HG03097 (cell line): ENCODE results near the gene STRA8.
A peak's percentile ranks its signal among the peaks of the same experiment; 100 is the strongest.
"Not testable (repeated sequence)": the region's sequence is repeated elsewhere in the genome, so short reads cannot be mapped to it uniquely, and the experiment has no call there.

Source experiments
- ATAC-seq: cut with Tn5 transposase; IDR thresholded peaks from one replicate; pipeline ENCODE4 v1.9.1; 2021; ENCODE audit not compliant: unreplicated experiment, low FRiP score

STRA8 gene

DNA sequence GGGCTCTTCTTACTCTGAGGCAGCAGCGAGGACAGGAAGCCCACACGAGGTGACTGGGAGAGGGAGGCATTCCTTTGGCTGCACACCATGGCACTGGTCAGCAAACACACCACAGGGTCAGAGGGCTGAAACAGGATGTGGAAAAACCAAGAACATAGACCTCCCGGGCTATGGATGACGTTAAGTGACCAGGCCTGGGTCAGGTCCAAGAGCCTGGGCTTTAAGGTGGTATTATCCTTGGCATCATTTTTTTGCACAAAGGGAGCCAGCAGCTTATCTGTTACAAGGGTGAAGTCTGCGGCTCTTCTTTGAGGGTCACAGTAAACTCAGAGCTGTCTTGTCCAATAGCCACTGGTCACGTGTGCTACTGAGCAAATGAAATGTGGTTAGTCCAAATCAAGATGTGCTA, 29.3 kb upstream of the STRA8 start:
- no peak for ATAC-seq

DNA sequence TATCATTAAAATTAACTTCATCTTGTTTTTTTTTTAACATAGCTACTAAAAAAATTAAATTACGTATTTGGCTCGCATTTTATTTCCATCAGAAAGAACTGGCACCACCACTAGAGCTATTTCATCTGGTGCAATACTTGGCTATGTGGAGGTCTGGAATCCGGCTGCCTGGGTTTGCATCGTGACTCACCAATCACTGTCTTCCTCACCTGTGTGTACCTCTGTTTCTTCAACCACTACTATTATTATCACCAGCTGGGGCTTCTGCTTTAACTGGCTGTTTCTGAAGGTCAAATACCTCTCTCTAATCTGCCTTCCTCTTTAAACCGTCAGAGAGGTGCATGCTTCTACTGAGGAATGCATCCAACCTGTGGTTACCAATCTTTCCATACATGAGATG, 28.8 kb upstream of the STRA8 start:
- no peak for ATAC-seq

DNA sequence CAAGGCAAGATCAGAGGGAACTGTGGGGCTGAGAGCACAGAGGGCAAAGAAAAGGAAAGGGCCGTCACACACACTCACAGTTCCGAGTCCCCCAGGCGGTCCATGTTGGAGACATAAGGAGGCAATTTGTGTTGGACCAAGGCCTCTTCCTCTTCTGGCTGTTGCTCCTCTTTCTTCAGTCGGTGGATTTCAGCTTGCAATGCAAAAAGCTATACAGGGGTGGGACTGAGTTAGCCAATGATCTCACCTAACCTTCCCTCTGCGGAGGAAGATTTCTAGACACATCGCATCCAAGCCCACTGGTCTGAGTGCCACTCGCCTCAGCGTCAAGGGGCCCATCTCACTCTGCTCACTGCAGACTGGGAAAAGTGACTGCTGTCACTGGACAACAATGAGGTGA, 27.8 kb upstream of the STRA8 start:
- no peak for ATAC-seq

GRCh38 chr7:135206941-135207391, 26.7 kb upstream of the STRA8 start:
- ATAC-seq, result no peak

DNA sequence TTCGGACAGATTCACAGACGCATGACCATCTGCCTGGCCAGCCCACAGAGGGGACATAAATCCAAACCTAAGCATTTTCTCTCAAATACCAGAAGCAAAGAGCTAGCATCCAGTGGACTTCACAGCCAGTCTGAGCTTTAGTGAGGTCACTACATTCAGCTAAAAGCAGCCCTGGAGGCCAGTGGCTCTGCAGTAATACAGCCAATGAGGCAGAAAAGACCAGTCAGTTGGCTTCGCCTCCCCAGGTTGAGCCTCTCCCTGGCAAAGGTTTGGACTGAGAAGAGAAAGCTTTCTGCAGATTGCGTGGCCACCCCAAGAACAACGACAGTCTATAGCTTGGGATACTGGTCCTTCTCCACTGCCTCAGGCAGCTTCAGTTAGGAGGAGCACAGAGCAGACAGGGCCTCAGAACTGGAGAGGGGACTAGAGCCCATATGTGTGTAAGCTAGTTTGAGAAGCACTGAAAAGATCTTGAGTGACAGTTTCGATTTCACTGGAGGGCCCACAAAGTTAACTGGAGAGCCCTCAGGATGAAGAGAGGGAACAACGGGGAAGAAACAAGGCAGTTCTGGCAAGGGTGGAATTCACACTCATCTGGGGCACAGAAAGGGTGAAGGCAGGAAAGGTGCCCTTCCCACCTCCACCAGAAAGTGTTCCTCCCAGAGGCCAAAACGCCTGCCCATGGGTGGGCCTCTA, 26.1 kb upstream of the STRA8 start:
- no peak for ATAC-seq

DNA sequence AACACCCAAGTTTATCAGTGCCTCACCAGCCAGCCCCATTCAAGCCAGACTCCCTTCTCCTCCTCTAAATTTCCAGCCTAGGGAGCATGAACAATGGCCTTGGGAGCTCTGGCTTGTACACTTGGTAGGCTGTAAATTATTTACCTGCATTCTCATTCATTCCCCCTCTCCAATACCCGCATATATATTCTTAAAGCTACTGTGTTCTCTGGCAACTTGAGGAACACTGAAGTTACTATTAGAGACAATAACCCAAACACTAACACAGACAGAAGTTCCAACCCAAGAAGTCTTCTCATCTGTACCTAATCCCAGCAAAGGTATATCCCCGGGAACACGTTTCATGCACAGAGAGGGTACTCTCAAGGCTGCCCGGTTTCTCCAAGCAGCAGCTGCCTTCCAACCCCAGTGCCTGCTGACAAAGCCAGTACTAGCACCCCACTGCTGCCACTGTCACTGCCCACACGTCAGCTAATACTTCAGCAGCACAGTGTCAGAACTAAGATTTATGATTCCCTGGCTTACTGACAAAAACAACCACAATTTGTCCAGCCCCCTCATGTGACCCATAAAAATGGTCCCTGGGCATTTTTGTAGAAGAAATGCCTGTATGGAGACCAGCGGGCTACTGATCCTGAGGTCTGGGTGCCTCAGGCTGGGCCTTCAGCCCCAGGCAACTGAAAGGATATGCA, 25.4 kb upstream of the STRA8 start:
- ATAC-seq, result no peak

- ATAC-seq, result no peak
Measured at GRCh38 chr7:135209225-135209834, 24.3 kb upstream of the STRA8 start.

DNA sequence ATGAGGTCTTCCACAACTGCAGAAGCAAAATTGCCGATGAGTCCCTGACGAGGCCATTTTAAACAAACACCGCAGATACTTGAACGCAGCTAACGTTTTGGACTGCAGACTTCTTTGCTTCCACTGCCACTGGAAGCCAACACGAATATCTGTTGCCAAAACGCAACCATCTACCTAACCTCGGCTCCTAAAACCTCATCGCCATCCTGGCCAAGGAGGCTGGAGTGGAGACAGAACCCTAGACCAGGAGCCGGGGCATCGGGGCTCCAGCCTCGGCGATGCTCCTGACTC, 22.8 kb upstream of the STRA8 start:
- ATAC-seq, result no peak

GRCh38 chr7:135211179-135211945, 22.3 kb upstream of the STRA8 start, which contains the start of gene WDR91:
Gene WDR91, minus strand, starts transcription at chr7:135211526. Its CDS starts 24 bp downstream, at chr7:135211502.
- peak; percentile 87 for ATAC-seq

- not testable (repeated sequence) for ATAC-seq
Measured at GRCh38 chr7:135211946-135212685, 21.5 kb upstream of the STRA8 start.

DNA sequence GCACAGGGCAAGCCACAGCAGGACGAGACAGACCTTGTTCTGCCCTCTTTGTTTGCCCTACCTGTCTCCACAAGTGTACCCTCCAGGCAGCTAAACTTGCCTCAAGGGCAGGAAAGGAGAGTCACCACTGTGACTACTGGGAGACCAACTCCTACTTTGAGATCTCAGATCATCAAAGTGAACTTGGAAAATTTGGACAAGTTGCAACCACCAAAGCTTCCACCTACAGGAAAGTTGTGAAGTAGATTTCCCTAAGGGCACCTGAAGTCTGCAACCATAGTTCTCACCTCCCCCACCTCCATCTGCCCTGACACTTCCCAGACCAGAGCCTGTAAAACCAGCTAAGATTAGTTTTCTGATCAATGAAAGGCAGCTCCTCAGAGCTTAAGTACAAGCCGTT, 19.8 kb upstream of the STRA8 start:
- no peak for ATAC-seq

- ATAC-seq, result no peak
Measured at GRCh38 chr7:135215180-135215579, 18.5 kb upstream of the STRA8 start.

DNA sequence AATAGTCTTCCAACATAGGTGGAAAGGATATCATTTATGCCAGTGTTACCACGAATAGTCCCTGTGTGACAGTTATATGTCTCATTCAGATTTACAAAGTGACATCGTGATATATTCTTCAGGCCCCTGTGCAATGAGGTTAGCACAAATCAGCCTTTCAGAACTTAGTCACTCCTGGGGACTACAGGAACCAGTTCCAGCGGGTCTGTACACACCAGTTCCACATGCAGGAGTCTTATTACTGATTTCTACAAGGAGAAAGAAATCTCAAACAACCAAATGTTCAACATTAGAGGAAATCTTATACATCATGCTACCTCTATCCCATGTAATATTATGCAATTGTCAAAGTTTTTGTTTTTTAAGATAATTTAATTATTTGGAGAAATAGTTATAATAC, 17.9 kb upstream of the STRA8 start:
- ATAC-seq, result no peak

GRCh38 chr7:135217645-135218509, 15.8 kb upstream of the STRA8 start:
- no peak for ATAC-seq

DNA sequence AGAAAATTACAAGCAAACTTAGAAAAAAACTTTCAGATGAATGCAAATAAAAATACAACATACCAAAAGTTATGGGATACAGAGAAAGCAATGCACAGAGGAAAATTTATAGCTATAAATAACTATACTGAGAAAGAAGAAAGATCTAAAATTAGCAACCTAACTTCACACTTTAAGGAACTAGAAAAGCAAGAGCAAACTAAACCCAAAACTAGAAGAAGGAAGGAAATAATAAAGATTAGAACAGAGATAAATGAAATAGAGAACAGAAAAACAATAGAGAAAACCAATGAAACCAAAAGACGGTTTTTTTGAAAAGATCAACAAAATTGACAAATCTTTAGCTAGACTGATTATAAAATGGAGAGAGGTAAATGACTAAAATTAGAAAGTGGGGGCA, 9.6 kb upstream of the STRA8 start:
- ATAC-seq, result no peak

GRCh38 chr7:135231686-135232085, 2.0 kb upstream of the STRA8 start:
- ATAC-seq, result no peak

DNA sequence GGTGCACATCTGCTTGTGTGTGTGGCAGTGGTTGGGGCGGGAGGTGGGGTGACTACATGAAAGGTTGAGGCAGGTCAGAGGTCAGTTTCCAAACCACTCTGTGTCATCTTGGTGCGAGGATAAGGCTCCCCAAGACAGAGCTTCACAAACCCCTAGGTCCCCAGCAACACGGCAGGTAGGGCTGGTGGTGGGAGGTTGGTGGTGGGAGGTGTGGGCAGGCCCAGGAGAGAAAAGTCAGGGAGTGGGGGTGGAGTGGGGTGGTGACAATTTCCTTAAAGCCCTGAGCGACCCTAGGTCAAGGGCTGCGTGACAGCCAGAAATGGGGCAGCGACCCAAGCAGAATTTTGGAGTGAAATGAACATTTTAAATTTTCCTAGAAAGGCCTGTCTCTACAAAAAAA, 1.6 kb upstream of the STRA8 start:
- no peak for ATAC-seq

DNA sequence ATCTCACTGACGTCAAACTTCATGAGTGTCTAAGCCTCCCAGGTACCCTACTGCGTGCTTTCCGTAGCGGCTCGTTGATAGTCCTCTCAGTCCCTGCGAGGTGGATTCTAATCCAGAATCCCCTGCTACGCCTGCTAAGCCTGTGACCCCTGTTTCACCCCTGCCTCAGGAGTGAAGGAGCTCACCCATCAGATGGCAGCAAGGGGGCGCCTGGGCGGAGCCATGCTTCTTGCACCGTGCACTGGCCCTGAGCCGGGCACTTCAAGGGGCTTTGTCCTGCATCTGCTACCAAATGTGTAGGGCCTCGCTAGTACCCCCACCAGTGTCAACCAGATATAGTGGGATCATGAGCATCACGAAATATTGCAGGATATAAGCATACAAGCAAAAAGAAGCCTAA, 918 bp upstream of the STRA8 start:
- no peak for ATAC-seq

DNA sequence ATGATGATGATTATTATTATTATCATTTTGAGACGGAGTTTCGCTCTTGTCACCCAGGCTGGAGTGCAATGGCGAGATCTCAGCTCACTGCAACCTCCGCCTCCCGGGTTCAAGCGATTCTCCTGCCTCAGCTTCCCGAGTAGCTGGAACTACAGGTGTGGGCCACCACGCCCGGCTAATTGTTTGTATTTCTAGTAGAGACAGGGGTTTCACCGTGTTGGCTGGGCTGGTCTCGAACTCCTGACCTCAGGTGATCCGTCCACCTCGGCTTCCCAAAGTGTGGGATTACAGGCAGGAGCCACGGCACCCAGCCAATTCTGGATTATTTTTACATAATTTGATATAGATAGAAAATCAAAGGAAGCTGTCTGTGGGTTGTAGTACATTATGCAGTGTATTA, 457 bp downstream of the STRA8 start:
- ATAC-seq, result not testable (repeated sequence)

DNA sequence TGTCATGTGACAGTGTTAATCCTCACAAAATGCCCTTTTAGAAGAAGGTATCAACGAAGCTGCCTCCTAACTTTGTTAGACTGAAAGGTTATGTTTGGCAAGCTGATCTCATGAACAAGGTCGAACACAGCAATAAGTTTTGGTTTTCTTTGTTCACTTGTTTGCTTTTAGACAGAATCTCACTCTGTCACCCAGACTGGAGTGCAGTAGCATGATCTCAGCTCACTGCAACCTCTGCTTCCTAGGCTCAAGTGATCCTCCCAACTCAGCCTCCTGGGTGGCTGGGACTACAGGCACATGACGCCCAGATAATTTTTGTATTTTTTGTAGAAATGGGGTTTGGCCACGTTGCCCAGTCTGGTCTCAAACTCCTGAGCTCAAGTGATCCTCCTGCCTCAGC, 1.1 kb downstream of the STRA8 start:
- no peak for ATAC-seq
